Breast epithelium (tissue), 3 donors: ENCODE measurements around the gene GKN1.

ENCODE experiments used
- POLR2A ChIP-seq: fragments of 450-650 bp; IDR thresholded peaks from one replicate; pipeline ENCODE4 v1.6.1; 2016; ENCODE audit warnings: antibody characterized with exemption, mild to moderate bottlenecking, moderate library complexity
- POLR2AphosphoS5 ChIP-seq, 3 donors: sonication (generic); formaldehyde crosslinking; IDR thresholded peaks; one replicate each; pipeline ENCODE4 v1.6.1; 2017; ENCODE audit warnings: antibody characterized with exemption in 3 of 3
- TF ChIP-seq, protein P1 (sequence below), 3 donors: fragments of 450-650 bp; IDR thresholded peaks; one replicate each; pipeline ENCODE4 v1.5.1; 2016 to 2017; ENCODE audit warnings: antibody characterized with exemption in 3 of 3, mild to moderate bottlenecking in 3 of 3, moderate library complexity in 3 of 3

- TF ChIP-seq, protein P1, sequence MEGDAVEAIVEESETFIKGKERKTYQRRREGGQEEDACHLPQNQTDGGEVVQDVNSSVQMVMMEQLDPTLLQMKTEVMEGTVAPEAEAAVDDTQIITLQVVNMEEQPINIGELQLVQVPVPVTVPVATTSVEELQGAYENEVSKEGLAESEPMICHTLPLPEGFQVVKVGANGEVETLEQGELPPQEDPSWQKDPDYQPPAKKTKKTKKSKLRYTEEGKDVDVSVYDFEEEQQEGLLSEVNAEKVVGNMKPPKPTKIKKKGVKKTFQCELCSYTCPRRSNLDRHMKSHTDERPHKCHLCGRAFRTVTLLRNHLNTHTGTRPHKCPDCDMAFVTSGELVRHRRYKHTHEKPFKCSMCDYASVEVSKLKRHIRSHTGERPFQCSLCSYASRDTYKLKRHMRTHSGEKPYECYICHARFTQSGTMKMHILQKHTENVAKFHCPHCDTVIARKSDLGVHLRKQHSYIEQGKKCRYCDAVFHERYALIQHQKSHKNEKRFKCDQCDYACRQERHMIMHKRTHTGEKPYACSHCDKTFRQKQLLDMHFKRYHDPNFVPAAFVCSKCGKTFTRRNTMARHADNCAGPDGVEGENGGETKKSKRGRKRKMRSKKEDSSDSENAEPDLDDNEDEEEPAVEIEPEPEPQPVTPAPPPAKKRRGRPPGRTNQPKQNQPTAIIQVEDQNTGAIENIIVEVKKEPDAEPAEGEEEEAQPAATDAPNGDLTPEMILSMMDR (IDR thresholded peaks at IDR 0.05) = no peak
- TF ChIP-seq POLR2A (no peak), POLR2AphosphoS5 (IDR thresholded peaks at IDR 0.05) (no peak)
These were observed 34.1 kb upstream of the GKN1 start for GRCh38 chr2:68940369-68940768.
